GM18526 (cell line): ENCODE results near the gene S100A9.

Experiments
- POLR2A ChIP-seq: IDR thresholded peaks from 3 replicates; pipeline ENCODE4 v1.6.1; 2011; ENCODE audit not compliant: insufficient read length; ENCODE audit errors: extremely low read depth

Gene S100A9

GRCh38 chr1:153356392-153357075 lies 1.1 kb upstream of the S100A9 start:
- no peak for TF ChIP-seq POLR2A

GRCh38 chr1:153357076-153357852 lies 390 bp upstream of the S100A9 start:
- no peak for TF ChIP-seq POLR2A

GRCh38 chr1:153358691-153358975 lies 979 bp downstream of the S100A9 start:
- TF ChIP-seq POLR2A, result no peak

GRCh38 chr1:153359241-153359640 lies 1.6 kb downstream of the S100A9 start:
- TF ChIP-seq POLR2A, result no peak

GRCh38 chr1:153360190-153360589 lies 2.5 kb downstream of the S100A9 start:
- TF ChIP-seq POLR2A, result no peak

- TF ChIP-seq POLR2A, result no peak
Observed at GRCh38 chr1:153360592-153361479, 3.2 kb downstream of the S100A9 start.

GRCh38 chr1:153361480-153362109 lies 3.9 kb downstream of the S100A9 start:
- TF ChIP-seq POLR2A, result no peak

- TF ChIP-seq POLR2A, result no peak
Observed at GRCh38 chr1:153362187-153362775, 4.6 kb downstream of the S100A9 start.

GRCh38 chr1:153363641-153364040 lies 6.0 kb downstream of the S100A9 start:
- TF ChIP-seq POLR2A, result no peak

GRCh38 chr1:153364156-153364555 lies 6.5 kb downstream of the S100A9 start:
- TF ChIP-seq POLR2A, result no peak

GRCh38 chr1:153364766-153365666 lies 7.4 kb downstream of the S100A9 start:
- TF ChIP-seq POLR2A, result no peak

GRCh38 chr1:153365696-153366095 lies 8.0 kb downstream of the S100A9 start:
- no peak for TF ChIP-seq POLR2A

- TF ChIP-seq POLR2A, result no peak
Observed at GRCh38 chr1:153366261-153366660, 8.6 kb downstream of the S100A9 start.

- no peak for TF ChIP-seq POLR2A
Observed at GRCh38 chr1:153367090-153367489, 9.4 kb downstream of the S100A9 start.
